Stimulated activated CD4-positive, alpha-beta T cell treated with anti-CD3 and anti-CD28 coated beads, TNF-alpha, amount 100 ng/mL, for 48 hours (primary cell): ENCODE data around the gene SLF1.
"Not testable (repeated sequence)": the region's sequence is repeated elsewhere in the genome, so short reads cannot be mapped to it uniquely, and the experiment has no call there.

Experiments
- DNase-seq, 3 donors: peaks; one replicate each; pipeline ENCODE4 v3.0.0-alpha.2; 2020; ENCODE audit warnings: low read depth in 3 of 3

Gene SLF1

GRCh38 chr5:94618493-94619328, at the start of gene SLF1, which contains the start of gene KIAA0825:
TSS of gene SLF1 (plus strand) at chr5:94618669. CDS start at chr5:94628811, 10,142 bp downstream.
TSS of gene KIAA0825 (minus strand) at chr5:94618604. CDS start at chr5:94537126, 81,478 bp downstream.
- DNase-seq = peak; percentile 75 to 82 (median 82)

GRCh38 chr5:94571415-94571814, 47.1 kb upstream of the SLF1 start:
- DNase-seq = no peak

GRCh38 chr5:94573349-94573748, 45.1 kb upstream of the SLF1 start:
- not testable (repeated sequence) for DNase-seq

- DNase-seq = no peak
These were observed 43.3 kb upstream of the SLF1 start for GRCh38 chr5:94575196-94575595.

GRCh38 chr5:94577466-94578245, 40.8 kb upstream of the SLF1 start:
- DNase-seq = no peak

GRCh38 chr5:94595281-94595840, 23.1 kb upstream of the SLF1 start:
- no peak for DNase-seq

- DNase-seq = no peak
These were observed 4.9 kb upstream of the SLF1 start for GRCh38 chr5:94613583-94613982.

- DNase-seq = no peak
These were observed 4.2 kb upstream of the SLF1 start for GRCh38 chr5:94614156-94614805.

GRCh38 chr5:94615862-94616261, 2.6 kb upstream of the SLF1 start:
- no peak for DNase-seq

- peak in 1 of 3 donors; percentile 3 for DNase-seq
These were observed 408 bp upstream of the SLF1 start for GRCh38 chr5:94618029-94618492.

GRCh38 chr5:94620256-94620655, 1.8 kb downstream of the SLF1 start:
- no peak for DNase-seq

GRCh38 chr5:94621763-94622162, 3.3 kb downstream of the SLF1 start:
- no peak for DNase-seq

GRCh38 chr5:94623011-94623410, 4.5 kb downstream of the SLF1 start:
- DNase-seq = no peak

GRCh38 chr5:94623877-94624276, 5.4 kb downstream of the SLF1 start:
- DNase-seq = no peak

GRCh38 chr5:94627191-94627590, 8.7 kb downstream of the SLF1 start:
- no peak for DNase-seq

- DNase-seq = no peak
These were observed 13.6 kb downstream of the SLF1 start for GRCh38 chr5:94632024-94632423.

- no peak for DNase-seq
These were observed 21.7 kb downstream of the SLF1 start for GRCh38 chr5:94640176-94640575.

- DNase-seq = no peak
These were observed 26.6 kb downstream of the SLF1 start for GRCh38 chr5:94645053-94645452.

- no peak for DNase-seq
These were observed 28.3 kb downstream of the SLF1 start for GRCh38 chr5:94646758-94647157.

- DNase-seq = no peak
These were observed 31.4 kb downstream of the SLF1 start for GRCh38 chr5:94649874-94650273.

GRCh38 chr5:94658272-94658671, 39.8 kb downstream of the SLF1 start:
- DNase-seq = no peak

- DNase-seq = no peak
These were observed 42.0 kb downstream of the SLF1 start for GRCh38 chr5:94660506-94660905.
